ENCODE data around the gene RSPH3. TPM values are rescaled to one million over a fixed set of nuclear protein-coding genes. Genes with fewer than 3 reads are reported as not detected.

Gene RSPH3
- total RNA-seq, 3 donors from 2014 or later (not counting 1 experiment from before 2014, with no cell fraction given), result 1.5 to 2.9 (median 2.4) TPM

DNA sequence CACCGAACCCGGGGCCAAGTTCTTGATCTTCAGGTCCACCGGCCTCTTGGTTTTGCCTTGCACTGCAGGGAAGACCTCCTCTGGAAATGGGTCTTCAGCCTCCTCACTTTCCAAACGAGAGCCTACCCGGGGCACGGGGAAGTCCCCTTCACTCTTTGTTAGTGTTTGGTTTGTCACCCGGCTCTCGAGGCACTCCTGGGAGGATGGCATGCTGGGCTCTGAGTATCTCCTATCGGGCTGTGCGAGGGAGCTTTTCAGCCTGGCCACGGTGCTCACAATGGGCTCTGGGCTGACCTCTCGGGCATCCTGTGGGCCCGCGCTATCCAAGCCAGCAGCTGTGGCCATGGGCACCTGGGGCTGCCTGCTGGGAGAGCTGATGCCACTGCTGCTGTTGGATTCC, 36.7 kb upstream of the RSPH3 start:
- Histone ChIP-seq H3K27ac (ENCODE audit: low read length) (peak overlapping the region; percentile 46), H3K27me3 (ENCODE audit: control insufficient read depth, insufficient read depth, low read length) (no peaks in the 10 kb centered on the region), H3K36me3 (ENCODE audit: control insufficient read depth, insufficient read depth, low read length) (peaks cover 73% of the 10 kb centered on the region), H3K4me1 (ENCODE audit: control insufficient read depth, insufficient read depth, low read length) (peaks cover 60% of the 10 kb centered on the region), H3K4me3 (ENCODE audit: low read length) (no peak overlapping the region), H3K9me3 (ENCODE audit: control insufficient read depth, insufficient read depth, low read length) (no peaks in the 10 kb centered on the region)
- Mint-ChIP-seq H3K36me3 (peaks cover 35% of the 10 kb centered on the region), H3K4me1 (peaks cover 73 to 75% of the 10 kb centered on the region in 2 donors), H3K9me3 (no peaks in the 10 kb centered on the region), H3K27me3 (ENCODE audit: low read depth in 2 of 2) (no peaks in the 10 kb centered on the region), H3K27ac (peak overlapping the region; percentile 97), H3K4me3 (peak overlapping the region; percentile 67)
- peak; percentile 28 to 43 (median 37) for ATAC-seq
- peak; percentile 38 to 56 for DNase-seq
- intact Hi-C loops (cut with micrococcal nuclease), result loop anchor here (5.0 kb wide), 1 partner anchor 1274 kb away; no protein-coding TSS in a partner anchor
- WGBS (ENCODE audit: insufficient coverage), result 76% methylated on average over 14 of the region's 14 CpGs
- TF ChIP-seq, protein P1, sequence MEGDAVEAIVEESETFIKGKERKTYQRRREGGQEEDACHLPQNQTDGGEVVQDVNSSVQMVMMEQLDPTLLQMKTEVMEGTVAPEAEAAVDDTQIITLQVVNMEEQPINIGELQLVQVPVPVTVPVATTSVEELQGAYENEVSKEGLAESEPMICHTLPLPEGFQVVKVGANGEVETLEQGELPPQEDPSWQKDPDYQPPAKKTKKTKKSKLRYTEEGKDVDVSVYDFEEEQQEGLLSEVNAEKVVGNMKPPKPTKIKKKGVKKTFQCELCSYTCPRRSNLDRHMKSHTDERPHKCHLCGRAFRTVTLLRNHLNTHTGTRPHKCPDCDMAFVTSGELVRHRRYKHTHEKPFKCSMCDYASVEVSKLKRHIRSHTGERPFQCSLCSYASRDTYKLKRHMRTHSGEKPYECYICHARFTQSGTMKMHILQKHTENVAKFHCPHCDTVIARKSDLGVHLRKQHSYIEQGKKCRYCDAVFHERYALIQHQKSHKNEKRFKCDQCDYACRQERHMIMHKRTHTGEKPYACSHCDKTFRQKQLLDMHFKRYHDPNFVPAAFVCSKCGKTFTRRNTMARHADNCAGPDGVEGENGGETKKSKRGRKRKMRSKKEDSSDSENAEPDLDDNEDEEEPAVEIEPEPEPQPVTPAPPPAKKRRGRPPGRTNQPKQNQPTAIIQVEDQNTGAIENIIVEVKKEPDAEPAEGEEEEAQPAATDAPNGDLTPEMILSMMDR (IDR thresholded peaks at IDR 0.05), result no peak

DNA sequence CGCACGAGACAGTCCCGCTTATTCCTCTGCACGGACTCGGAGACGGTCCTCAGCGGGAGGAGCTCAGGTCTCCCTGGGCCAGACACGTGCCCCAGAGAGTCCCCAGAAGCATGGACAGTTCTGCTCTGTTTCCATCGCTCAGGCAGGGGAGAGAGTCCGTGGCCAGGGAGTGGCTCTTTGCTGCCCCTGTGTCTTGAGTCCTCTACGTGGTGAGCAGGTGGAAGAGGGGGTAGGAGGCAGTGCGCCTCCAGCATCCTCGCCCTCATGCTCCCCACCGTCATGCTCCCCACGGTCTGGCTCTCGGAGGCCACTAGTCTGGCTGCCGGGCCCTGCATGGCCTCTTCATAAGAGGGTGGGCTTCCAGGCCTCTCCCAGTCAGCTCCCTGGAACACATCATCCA, 35.9 kb upstream of the RSPH3 start:
- ATAC-seq, result no peak
- Mint-ChIP-seq H3K27ac (peak overlapping the region; percentile 97), H3K27me3 (ENCODE audit: low read depth in 2 of 2) (no peaks in the 10 kb centered on the region), H3K4me1 (peaks cover 65 to 69% of the 10 kb centered on the region in 2 donors), H3K9me3 (no peaks in the 10 kb centered on the region), H3K4me3 (peak overlapping the region; percentile 67), H3K36me3 (peaks cover 29% of the 10 kb centered on the region)
- no peaks in the 10 kb centered on the region for H3K27me3 ChIP-seq (ENCODE audit: control insufficient read depth, insufficient read depth, low read length)
- intact Hi-C loops (cut with micrococcal nuclease), result loop anchor here (5.0 kb wide), 1 partner anchor 1274 kb away; no protein-coding TSS in a partner anchor
- TF ChIP-seq, protein P1 (IDR thresholded peaks at IDR 0.05), result no peak
- H3K9me3 ChIP-seq (ENCODE audit: control insufficient read depth, insufficient read depth, low read length), result no peaks in the 10 kb centered on the region
- peaks cover 52% of the 10 kb centered on the region for H3K4me1 ChIP-seq (ENCODE audit: control insufficient read depth, insufficient read depth, low read length)
- peak overlapping the region; percentile 46 for H3K27ac ChIP-seq (ENCODE audit: low read length)
- H3K36me3 ChIP-seq (ENCODE audit: control insufficient read depth, insufficient read depth, low read length), result peaks cover 65% of the 10 kb centered on the region
- no peak overlapping the region for H3K4me3 ChIP-seq (ENCODE audit: low read length)
- WGBS (ENCODE audit: insufficient coverage), result 90% methylated on average over 17 of the region's 17 CpGs
- DNase-seq, result no peak

DNA sequence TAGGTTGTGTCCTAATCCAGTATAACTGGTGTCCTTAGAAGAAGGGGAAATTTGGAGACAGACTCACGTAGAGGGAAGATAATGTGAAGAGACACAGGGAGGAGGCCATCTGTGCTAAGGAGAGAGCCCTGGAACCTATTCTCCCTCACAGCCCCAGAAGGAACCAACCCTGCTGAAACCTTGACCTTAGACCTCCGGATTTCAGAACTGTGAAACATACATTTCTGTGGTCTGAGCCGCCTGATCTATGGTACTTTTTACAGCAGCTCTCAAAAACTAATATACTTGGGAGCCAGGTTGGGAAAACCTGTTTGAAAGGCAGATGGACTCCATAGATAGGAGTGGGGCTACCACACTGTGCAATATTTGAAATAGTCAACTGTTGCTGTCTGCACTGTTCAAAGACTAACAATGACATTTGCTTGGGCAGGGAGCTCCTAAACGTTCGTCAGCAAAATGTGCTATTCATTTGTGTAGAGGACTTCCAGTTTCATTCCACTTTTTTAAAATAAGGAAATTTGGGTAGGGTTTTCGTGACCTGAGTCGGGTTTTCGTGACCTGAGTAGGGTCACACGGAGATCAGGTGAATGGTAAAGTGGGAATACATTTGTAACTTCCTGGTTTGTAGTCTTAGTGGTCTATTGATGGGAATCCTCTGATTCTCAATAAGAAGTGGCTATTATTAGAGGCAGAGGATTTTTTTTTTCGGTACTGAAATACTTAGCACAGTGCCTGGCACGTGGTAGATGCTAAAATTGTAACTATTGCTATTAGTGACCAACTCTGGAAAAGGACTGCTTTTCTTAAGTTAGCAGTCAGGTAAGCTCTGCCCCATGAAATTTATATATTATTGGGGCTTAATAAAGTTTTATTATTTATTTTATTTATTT, 33.4 kb upstream of the RSPH3 start:
- Histone ChIP-seq H3K27ac (ENCODE audit: low read length) (no peak overlapping the region), H3K9me3 (ENCODE audit: control insufficient read depth, insufficient read depth, low read length) (no peaks in the 10 kb centered on the region), H3K4me1 (ENCODE audit: control insufficient read depth, insufficient read depth, low read length) (peaks cover 33% of the 10 kb centered on the region), H3K27me3 (ENCODE audit: control insufficient read depth, insufficient read depth, low read length) (no peaks in the 10 kb centered on the region), H3K4me3 (ENCODE audit: low read length) (no peak overlapping the region), H3K36me3 (ENCODE audit: control insufficient read depth, insufficient read depth, low read length) (peaks cover 41% of the 10 kb centered on the region)
- DNase-seq, result no peak
- peaks cover 40 to 46% of the 10 kb centered on the region in 2 donors for H3K4me1 Mint-ChIP-seq
- intact Hi-C loops (cut with micrococcal nuclease), result no loop called here
- no peak overlapping the region for H3K4me3 Mint-ChIP-seq
- TF ChIP-seq, protein P1 (IDR thresholded peaks at IDR 0.05), result no peak
- peak in 2 of 3 donors; percentile 16 to 33 for ATAC-seq
- H3K27me3 Mint-ChIP-seq (ENCODE audit: low read depth in 2 of 2), result no peaks in the 10 kb centered on the region
- H3K36me3 Mint-ChIP-seq, result peaks cover 20% of the 10 kb centered on the region
- 80% methylated on average over 11 of the region's 11 CpGs for WGBS (ENCODE audit: insufficient coverage)
- peak overlapping the region; percentile 54 to 72 for H3K27ac Mint-ChIP-seq
- H3K9me3 Mint-ChIP-seq, result no peaks in the 10 kb centered on the region

All from natural killer cell (primary cell).